Measurements from ENCODE around the gene RASGRF2. TPM values are rescaled to one million over a fixed set of nuclear protein-coding genes. Genes with fewer than 3 reads are reported as not detected.

RASGRF2 gene
- total RNA-seq, 1 experiment from 2014 or later, result 0.18 TPM

- H3K36me3 ChIP-seq (ENCODE audit: low read depth, low read length), result no peaks in the 10 kb centered on the region
- ChIA-PET POLR2A (ENCODE audit: unreplicated experiment) (no interaction called here), CTCF (no interaction called here)
- H3K79me2 ChIP-seq (ENCODE audit: low read length), result no peaks in the 10 kb centered on the region
- DNase-seq, result no peak
- no peaks in the 10 kb centered on the region for H3K27me3 ChIP-seq (ENCODE audit: low read length)
- H2AFZ ChIP-seq (ENCODE audit: low read length), result no peak overlapping the region
- H3K4me1 ChIP-seq (ENCODE audit: insufficient read depth, low read length), result no peaks in the 10 kb centered on the region
- no peak overlapping the region for H3K27ac ChIP-seq (ENCODE audit: low read length)
- ATAC-seq, result no peak
- H3K4me3 ChIP-seq (ENCODE audit: low read length), result no peak overlapping the region
- no peak for TF ChIP-seq EZH2phosphoT487 (IDR thresholded peaks at IDR 0.05; ENCODE audit: borderline replicate concordance, low read length)
- no peak for TF ChIP-seq CTCF (conservative IDR thresholded peaks at IDR 0.05; ENCODE audit: low read depth, low read length)
- no peak for TF ChIP-seq EZH2 (IDR thresholded peaks at IDR 0.05; ENCODE audit: low read length, unreplicated experiment)
- no peaks in the 10 kb centered on the region for H4K20me1 ChIP-seq (ENCODE audit: low read length)
- H3K4me2 ChIP-seq (ENCODE audit: low read length), result no peak overlapping the region
- no peak overlapping the region for H3K9ac ChIP-seq (ENCODE audit: low read length)
- intact Hi-C loops (cut with micrococcal nuclease), result no loop called here
- no peaks in the 10 kb centered on the region for H3F3A ChIP-seq (ENCODE audit: low read length, unreplicated experiment)
- no peaks in the 10 kb centered on the region for H3K9me3 ChIP-seq (ENCODE audit: low read length)
- H3K9me2 ChIP-seq (replicated peaks; ENCODE audit: low read length), result no peaks in the 10 kb centered on the region
- BruUV-seq (replicated peaks), result no TSS peak
These were observed 6.6 kb upstream of the RASGRF2 start for GRCh38 chr5:80953587-80953986.

DNA sequence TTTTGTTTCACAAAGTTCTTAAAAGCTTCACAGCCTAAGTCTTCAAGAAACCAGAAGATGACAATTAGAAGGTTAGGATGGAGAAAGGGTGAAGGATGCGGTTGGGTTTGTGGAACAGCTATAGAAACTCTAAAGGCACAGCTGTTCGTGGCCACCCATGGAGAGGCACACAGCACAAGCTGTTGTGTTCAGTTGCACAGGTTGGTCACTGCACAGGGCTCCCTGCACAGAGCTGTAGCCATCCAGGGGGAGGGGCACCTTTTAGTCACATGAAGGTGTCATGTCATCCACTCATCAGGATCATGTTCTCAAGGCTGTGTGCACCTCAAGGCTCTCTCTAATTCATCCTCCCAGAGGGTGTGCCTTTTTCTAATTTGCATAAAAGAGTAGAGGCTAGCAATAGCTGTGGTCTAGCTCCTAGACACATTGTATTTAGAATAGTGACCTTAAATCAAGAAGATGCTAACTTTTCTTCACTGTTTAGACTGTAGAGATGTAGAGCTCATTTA lies 5.0 kb upstream of the RASGRF2 start:
- intact Hi-C loops (cut with micrococcal nuclease), result no loop called here
- BruUV-seq (replicated peaks), result no TSS peak
- POLR2A ChIA-PET (ENCODE audit: unreplicated experiment), result no interaction called here

More for the DNA sequence above, 5.0 kb upstream of the RASGRF2 start:
- Histone ChIP-seq H3K36me3 (ENCODE audit: low read depth, low read length) (no peaks in the 10 kb centered on the region), H3K4me2 (ENCODE audit: low read length) (no peak overlapping the region), H3K27me3 (ENCODE audit: low read length) (no peaks in the 10 kb centered on the region), H3K4me1 (ENCODE audit: insufficient read depth, low read length) (no peaks in the 10 kb centered on the region), H3K9me3 (ENCODE audit: low read length) (no peaks in the 10 kb centered on the region), H3K9me2 (replicated peaks; ENCODE audit: low read length) (no peaks in the 10 kb centered on the region), H3K9ac (ENCODE audit: low read length) (no peak overlapping the region), H4K20me1 (ENCODE audit: low read length) (no peaks in the 10 kb centered on the region), H3F3A (ENCODE audit: low read length, unreplicated experiment) (no peaks in the 10 kb centered on the region), H2AFZ (ENCODE audit: low read length) (no peak overlapping the region), H3K79me2 (ENCODE audit: low read length) (no peaks in the 10 kb centered on the region), H3K27ac (ENCODE audit: low read length) (no peak overlapping the region), H3K4me3 (ENCODE audit: low read length) (no peak overlapping the region)
- no peak for ATAC-seq
- CTCF ChIA-PET, result no interaction called here
- TF ChIP-seq EZH2phosphoT487 (IDR thresholded peaks at IDR 0.05; ENCODE audit: borderline replicate concordance, low read length), result no peak
- no peak for TF ChIP-seq CTCF (conservative IDR thresholded peaks at IDR 0.05; ENCODE audit: low read depth, low read length)
- TF ChIP-seq EZH2 (IDR thresholded peaks at IDR 0.05; ENCODE audit: low read length, unreplicated experiment), result no peak
- no peak for DNase-seq

Measured in PC-3 (cell line).